ENCODE data around the gene POLR2L. TPM values are rescaled to one million over a fixed set of nuclear protein-coding genes. Genes with fewer than 3 reads are reported as not detected.

The POLR2L gene
- total RNA-seq, 4 donors from 2014 or later: 71.4 to 189 (median 92.3) TPM

DNA sequence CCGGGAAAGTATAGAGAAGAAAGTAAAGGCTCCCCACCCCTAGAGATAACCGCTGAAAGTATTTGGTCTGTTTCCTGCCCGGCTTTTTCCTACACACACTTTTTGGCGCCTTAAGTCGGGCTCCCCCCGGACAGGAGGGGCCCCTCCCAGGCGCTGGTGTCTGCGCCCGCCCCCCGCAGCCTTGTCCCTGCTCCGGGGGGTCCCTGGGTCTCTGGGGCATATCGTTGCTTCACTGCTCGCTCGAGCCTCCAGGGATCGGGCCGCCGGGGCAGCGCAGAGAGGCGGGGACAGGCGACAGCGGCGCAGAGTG, 15.5 kb downstream of the POLR2L start:
- peaks cover 31 to 44% (median 40%) of the 10 kb centered on the region in 4 donors for H3K36me3 ChIP-seq
- H3K27me3 ChIP-seq: peaks cover 0 to 83% (median 65%) of the 10 kb centered on the region in 4 donors
- intact Hi-C loops (cut with DNase I): no loop called here
- peaks cover 66 to 71% (median 68%) of the 10 kb centered on the region in 4 donors for H3K4me1 ChIP-seq
- peak overlapping the region; percentile 46 to 60 (median 48) for H3K4me3 ChIP-seq
- no peaks in the 10 kb centered on the region for H3K9me3 ChIP-seq
- H3K27ac ChIP-seq (replicated peaks in 1 of 4): peak overlapping the region; percentile 11 to 68 (median 65)
- TF ChIP-seq POLR2A (IDR thresholded peaks at IDR 0.05; ENCODE audit: low read depth): no peak
- TF ChIP-seq, protein P1, sequence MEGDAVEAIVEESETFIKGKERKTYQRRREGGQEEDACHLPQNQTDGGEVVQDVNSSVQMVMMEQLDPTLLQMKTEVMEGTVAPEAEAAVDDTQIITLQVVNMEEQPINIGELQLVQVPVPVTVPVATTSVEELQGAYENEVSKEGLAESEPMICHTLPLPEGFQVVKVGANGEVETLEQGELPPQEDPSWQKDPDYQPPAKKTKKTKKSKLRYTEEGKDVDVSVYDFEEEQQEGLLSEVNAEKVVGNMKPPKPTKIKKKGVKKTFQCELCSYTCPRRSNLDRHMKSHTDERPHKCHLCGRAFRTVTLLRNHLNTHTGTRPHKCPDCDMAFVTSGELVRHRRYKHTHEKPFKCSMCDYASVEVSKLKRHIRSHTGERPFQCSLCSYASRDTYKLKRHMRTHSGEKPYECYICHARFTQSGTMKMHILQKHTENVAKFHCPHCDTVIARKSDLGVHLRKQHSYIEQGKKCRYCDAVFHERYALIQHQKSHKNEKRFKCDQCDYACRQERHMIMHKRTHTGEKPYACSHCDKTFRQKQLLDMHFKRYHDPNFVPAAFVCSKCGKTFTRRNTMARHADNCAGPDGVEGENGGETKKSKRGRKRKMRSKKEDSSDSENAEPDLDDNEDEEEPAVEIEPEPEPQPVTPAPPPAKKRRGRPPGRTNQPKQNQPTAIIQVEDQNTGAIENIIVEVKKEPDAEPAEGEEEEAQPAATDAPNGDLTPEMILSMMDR (IDR thresholded peaks at IDR 0.05): no peak
- no peak for TF ChIP-seq POLR2AphosphoS5 (IDR thresholded peaks at IDR 0.05)
- no peak for TF ChIP-seq EP300 (IDR thresholded peaks at IDR 0.05)
- 7% methylated on average over 15 of the region's 22 CpGs for WGBS
- no peak for DNase-seq (ENCODE audit: extremely low spot score)

DNA sequence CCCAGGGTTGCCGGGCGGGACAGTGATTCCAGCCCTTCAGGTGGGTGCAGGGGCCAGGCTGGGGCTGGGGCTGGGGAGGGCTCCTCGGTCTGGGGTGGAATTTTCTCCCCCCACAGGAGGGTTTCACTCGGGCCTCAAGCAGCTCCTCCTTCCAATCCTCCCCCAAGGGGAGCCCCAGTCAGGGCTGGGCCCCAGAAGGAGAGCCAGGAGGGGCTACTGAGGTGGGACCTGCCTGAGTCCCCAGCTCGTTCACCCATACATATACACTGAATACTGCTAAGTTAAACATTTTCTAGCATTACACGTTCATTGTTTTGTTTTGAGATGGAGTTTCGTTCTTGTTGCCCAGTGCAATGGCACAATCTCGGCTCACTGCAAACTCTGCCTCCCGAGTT, 16.1 kb downstream of the POLR2L start:
- WGBS: 87% methylated on average over 8 of the region's 9 CpGs
- no peaks in the 10 kb centered on the region for H3K9me3 ChIP-seq
- peak overlapping the region in 1 of 4 donors; percentile 13 for H3K27ac ChIP-seq (replicated peaks in 1 of 4)
- TF ChIP-seq POLR2A (IDR thresholded peaks at IDR 0.05; ENCODE audit: low read depth) (no peak), EP300 (IDR thresholded peaks at IDR 0.05) (no peak), POLR2AphosphoS5 (IDR thresholded peaks at IDR 0.05) (no peak)
- TF ChIP-seq, protein P1 (IDR thresholded peaks at IDR 0.05): no peak
- intact Hi-C loops (cut with DNase I): no loop called here
- H3K27me3 ChIP-seq: peaks cover 0 to 77% (median 62%) of the 10 kb centered on the region in 4 donors
- H3K4me3 ChIP-seq: peak overlapping the region in 2 of 4 donors; percentile 47 to 60
- no peak for DNase-seq (ENCODE audit: extremely low spot score)
- peaks cover 31 to 46% (median 45%) of the 10 kb centered on the region in 4 donors for H3K36me3 ChIP-seq
- peaks cover 68 to 71% (median 69%) of the 10 kb centered on the region in 4 donors for H3K4me1 ChIP-seq

DNA sequence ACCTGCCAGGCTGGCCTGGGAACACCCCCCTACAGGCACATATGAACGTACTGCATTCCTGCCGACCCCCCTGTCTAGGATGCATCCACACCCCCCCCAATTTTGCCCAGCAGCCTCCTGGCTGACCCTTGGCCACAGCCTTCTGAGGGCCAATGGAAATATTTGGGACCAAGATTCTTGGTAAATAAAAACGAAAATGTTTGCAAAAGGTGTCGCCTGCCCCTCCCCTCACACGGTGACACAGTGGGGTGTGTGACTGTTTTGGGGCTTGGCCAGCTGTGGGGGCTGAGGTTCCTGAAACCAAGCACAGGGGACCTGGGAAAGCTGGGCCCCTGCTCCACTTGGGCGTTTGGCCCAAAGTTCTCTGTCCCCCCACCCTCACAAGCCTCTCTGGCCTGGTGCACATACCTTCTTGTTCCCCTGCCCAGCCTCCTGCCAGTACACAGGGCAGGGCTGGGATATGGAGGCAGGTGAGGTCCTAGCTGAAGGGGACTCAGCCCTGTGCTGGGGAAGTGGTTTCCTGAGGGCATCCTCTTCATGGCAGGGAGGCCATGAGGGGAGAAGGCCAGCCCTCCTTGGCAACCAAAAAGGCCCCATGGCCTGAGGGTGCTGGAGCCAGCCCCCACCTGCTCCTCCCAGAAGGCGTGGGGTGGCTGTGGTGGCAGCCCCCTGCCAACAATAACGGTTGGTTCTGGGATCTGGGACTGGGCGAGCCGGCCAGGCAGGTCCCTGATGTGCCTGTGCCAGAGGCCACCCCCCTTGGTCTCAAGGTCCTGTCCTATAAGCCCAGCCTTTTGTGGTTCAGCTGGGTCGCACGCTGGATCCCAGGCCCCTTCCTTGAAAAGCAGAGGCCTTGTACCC, 16.7 kb downstream of the POLR2L start:
- DNase-seq (ENCODE audit: extremely low spot score): no peak
- peaks cover 0 to 71% (median 57%) of the 10 kb centered on the region in 4 donors for H3K27me3 ChIP-seq
- TF ChIP-seq EP300 (IDR thresholded peaks at IDR 0.05) (no peak), POLR2A (IDR thresholded peaks at IDR 0.05; ENCODE audit: low read depth) (no peak), POLR2AphosphoS5 (IDR thresholded peaks at IDR 0.05) (no peak)
- TF ChIP-seq, protein P1 (IDR thresholded peaks at IDR 0.05): no peak
- H3K9me3 ChIP-seq: no peaks in the 10 kb centered on the region
- intact Hi-C loops (cut with DNase I): no loop called here
- peak overlapping the region in 1 of 4 donors; percentile 13 for H3K27ac ChIP-seq (replicated peaks in 1 of 4)
- no peak overlapping the region for H3K4me3 ChIP-seq
- peaks cover 31 to 46% (median 45%) of the 10 kb centered on the region in 4 donors for H3K36me3 ChIP-seq
- H3K4me1 ChIP-seq: peaks cover 68 to 71% (median 69%) of the 10 kb centered on the region in 4 donors
- 80% methylated on average over 8 of the region's 12 CpGs for WGBS

DNA sequence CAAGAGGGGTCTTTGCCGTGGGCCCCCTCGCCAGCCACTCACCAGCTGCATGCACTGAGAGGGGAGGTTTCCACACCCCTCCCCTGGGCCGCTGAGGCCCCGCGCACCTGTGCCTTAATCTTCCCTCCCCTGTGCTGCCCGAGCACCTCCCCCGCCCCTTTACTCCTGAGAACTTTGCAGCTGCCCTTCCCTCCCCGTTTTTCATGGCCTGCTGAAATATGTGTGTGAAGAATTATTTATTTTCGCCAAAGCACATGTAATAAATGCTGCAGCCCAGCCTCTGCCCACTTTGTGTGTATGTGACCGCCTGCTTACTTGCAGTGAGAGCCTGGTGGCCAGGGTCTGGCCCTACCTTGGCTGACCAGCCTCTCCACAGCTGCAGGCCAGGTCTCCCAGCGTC, 17.4 kb downstream of the POLR2L start:
- Histone ChIP-seq H3K4me1 (peaks cover 66 to 69% (median 67%) of the 10 kb centered on the region in 4 donors), H3K36me3 (peaks cover 31 to 46% (median 45%) of the 10 kb centered on the region in 4 donors), H3K9me3 (no peaks in the 10 kb centered on the region), H3K27me3 (peaks cover 0 to 64% (median 50%) of the 10 kb centered on the region in 4 donors), H3K27ac (replicated peaks in 1 of 4) (no peak overlapping the region), H3K4me3 (no peak overlapping the region)
- TF ChIP-seq, protein P1 (IDR thresholded peaks at IDR 0.05): no peak
- TF ChIP-seq POLR2AphosphoS5 (IDR thresholded peaks at IDR 0.05): no peak
- TF ChIP-seq POLR2A (IDR thresholded peaks at IDR 0.05; ENCODE audit: low read depth): no peak
- no peak for TF ChIP-seq EP300 (IDR thresholded peaks at IDR 0.05)
- 91% methylated on average over 10 of the region's 11 CpGs for WGBS
- intact Hi-C loops (cut with DNase I): no loop called here
- DNase-seq (ENCODE audit: extremely low spot score): no peak
